GM10847 (cell line): ENCODE data around the gene TTC4.

Source experiments
- POLR2A ChIP-seq: IDR thresholded peaks from 2 replicates; pipeline ENCODE4 v1.6.1; 2011; ENCODE audit not compliant: insufficient read length; ENCODE audit errors: extremely low read depth

TTC4 gene

DNA sequence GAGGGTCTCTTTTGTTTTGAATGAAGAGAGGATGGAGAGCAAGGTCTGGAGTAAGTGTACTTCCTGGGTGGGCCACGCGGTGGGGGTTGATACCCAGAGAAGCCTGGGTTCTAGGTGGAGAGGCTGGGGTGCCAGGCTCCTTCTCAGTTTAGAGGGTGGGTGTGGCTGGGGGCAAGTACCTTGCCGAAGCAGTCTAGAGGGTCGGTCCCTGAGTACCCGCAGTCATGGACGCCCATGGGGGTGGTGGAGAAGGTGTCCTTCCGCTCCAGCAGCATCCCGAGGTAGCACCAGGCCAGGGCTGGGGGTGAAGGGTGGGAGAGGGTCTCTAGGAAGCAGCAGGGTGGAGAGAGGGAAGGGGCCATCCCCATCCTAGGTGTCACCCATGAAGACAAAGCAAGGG lies 71.1 kb downstream of the TTC4 start:
- TF ChIP-seq POLR2A = no peak

DNA sequence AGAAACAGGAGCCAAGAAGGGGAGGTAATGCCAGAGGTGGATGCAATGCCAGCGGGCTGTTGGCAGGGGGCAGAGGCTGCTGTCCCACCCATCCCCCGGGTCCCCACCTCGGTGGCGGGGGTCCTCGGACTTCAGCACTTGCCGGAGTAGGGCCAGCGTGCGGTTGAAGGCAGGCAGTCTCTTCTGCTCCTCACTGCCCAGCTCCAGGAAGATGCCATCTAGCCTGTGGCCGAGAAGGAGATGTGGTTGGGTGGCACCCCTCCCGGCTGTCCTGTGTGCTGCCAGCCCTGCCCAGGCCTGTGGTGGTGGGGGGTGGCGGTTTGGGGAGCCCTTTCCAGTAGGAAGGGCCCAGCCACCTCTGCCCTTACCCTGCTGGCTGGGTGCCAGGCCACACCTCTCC lies 71.9 kb downstream of the TTC4 start:
- no peak for TF ChIP-seq POLR2A

DNA sequence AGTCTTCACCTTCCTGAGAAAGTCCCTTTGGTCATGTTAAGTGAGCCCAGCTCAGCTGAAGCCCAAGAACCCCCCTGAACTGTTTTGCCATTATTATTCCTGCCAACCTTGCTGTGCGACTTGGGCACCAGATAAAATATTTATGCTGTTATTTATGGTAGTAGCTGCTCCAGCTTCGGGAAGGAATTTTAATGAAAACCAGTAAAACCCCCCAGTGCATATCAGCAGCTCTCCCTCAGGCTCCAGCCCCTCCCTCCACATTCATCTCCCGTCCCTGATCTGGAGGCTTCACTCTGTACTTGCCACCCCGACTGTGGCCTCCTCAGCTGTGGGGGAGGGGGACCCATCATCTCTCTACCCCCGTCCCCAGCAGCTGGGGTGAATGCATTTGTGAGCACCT lies 72.8 kb downstream of the TTC4 start:
- TF ChIP-seq POLR2A = no peak

DNA sequence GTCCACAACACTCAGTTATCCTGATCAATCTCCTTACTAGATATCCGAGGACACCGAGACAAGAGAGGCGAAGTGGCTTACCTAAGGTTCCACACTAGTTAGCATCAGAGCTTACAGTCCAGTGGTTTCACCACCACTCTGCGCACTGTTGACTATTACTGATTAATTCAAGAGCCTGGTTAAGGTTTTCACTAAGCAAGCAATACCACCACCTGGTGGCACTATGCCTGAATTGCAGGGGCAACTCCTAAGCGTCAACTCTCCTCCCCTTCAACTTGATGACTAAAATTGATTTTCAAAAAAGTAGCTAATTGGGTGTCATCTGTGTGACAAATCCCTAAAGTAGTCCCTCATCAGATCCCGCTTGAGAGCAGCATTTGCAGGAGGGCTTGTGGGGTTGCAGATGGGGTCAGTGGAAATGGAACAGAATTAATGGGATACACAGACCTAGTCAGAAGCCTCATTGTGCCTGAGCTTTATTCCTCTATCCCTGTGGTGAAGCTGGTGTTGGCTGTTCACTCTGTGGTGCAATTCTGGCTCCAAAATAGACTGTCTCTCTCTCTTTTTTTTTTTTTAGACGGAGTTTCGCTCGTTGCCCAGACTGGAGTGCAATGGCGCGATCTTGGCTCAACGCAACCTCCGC lies 76.3 kb downstream of the TTC4 start:
- no peak for TF ChIP-seq POLR2A
